Suppressor macrophage treated with lipopolysaccharide for 4 hours (primary cell): Measurements from ENCODE around the gene TCP11L1.
"Not testable (repeated sequence)": the region's sequence is repeated elsewhere in the genome, so short reads cannot be mapped to it uniquely, and the experiment has no call there.

Source experiments
- DNase-seq: peaks from one replicate; pipeline ENCODE4 v3.0.0-alpha.2; 2020

TCP11L1 gene

DNA sequence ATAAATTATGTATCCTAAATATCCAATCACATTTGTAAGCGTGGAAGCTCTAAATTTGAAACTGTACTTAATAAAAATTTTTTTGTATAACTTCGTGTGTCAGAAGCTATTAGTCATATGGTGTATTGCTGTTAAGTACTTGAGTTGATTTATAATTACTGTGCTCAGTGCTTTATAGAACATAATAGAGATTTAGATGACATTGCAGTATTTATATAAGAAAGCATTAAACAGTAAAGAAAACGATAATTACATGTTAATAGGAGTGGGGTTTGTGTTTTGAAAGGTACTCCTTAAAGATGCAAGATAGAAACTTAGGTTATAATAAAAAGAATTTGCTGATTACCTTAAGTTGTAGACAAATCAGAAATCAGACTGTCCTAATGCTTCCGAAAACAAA is 5.9 kb upstream of the TCP11L1 start:
- DNase-seq = no peak

DNA sequence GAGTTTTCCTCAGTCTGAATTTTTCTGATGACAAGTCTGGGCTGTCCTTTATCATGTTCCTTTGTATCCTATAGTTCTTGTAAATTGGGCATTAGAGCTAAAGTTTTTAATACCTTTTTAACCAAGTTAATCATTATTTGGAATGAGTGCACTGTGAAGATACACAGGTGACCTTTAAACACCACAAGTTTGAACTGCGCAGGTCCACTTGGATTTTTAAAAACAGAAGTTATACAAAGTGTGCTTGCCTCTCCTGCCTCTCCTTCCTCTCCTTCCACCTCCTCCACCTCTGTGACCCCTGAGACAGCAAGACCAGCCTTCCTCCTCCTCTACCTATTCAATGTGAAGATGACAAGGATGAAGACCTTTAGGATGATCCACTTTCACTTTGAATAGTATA is 4.4 kb upstream of the TCP11L1 start:
- no peak for DNase-seq

DNA sequence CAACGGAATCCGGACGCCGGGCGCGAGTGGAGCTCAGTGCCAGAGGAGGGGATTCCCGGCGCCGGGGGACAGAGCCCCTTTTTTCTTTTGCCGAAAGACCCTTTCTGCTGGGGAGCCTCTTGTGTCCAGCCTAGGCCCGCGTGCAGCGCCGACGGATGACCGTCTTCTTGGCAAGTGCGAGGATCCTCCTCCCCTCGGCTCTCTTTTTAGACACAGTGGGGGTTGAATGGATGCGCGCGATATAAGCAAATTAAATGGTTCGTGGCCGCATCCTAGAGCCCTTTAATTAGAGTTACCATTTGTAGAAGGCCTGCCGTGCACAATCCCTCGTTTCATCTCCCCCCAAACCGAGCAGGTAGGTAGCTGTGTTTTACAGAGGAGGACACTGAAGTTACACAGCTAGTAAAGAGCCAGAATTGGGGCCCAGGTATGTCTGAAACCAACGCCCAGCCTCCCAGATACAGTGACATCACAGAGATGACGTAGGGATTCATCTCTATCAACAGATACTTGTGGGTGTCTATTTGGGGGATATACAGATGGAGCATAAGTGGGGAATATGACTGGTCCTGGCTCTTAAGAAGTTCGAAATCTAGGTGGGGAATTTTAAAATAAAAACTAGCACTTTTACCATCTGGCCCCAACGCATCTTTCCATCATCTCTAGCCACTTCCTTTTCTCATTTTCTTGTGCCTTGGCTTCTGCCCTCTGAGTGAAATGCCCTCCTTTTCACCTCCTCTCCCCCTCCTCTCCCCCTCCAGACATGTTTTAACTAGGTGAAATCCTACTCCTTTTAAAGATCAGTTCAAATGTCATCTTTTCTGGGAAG is 875 bp downstream of the TCP11L1 start:
- no peak for DNase-seq

DNA sequence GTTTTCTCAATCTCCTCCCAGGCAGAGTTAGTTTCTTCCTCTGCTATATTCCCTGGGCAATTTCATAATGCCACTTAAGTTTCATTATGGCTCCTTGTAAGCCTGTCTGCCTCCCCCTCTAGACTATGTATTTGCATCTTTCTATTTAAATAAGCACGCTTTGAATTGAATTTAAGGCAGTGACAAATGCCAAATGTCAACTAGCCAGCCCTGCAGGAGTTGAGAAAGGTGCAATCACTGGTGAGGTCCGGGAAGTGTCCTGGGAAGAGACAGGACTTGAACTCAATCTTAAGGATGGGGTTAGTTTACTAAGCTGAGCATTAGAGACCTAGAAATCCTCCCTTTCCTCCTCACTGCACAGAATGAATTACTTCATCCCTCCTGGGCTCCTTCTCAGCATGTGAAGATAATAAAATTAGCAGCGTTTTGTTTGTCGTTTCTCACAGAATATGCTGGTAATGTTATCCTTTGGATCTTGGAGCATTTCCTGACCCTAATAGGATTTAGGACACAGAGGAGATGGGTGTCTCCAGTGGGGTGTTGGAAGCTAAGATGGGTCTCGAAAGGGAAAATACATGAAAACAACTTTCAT is 1.6 kb downstream of the TCP11L1 start:
- DNase-seq = peak; percentile 30

DNA sequence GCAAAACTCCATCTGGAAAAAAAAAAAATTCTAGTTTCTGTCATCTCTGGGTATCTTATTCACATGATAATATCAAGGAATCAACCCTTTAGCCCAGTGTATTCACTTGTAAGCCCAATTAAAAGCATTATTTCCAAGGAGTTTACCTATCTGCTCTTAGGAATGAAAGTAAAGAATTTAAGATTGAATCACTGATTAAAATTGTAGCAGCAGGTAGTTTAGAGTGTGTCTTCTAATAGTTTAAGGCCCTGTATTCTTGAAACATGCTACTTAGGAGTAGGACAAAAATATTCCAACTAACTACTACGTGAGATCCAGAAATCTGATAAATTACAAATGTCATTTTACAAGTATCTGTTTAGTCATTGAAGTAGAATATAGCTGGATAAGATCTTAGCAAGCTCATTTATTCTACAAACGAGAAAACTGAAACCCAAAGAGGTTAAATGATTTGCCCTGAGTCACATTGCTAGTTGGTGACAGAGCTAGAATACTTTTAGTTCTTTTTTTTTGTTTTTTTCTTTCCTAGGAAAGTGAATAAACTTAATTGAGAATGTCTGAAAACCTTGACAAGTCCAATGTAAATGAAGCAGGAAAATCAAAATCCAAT is 4.0 kb downstream of the TCP11L1 start:
- no peak for DNase-seq

DNA sequence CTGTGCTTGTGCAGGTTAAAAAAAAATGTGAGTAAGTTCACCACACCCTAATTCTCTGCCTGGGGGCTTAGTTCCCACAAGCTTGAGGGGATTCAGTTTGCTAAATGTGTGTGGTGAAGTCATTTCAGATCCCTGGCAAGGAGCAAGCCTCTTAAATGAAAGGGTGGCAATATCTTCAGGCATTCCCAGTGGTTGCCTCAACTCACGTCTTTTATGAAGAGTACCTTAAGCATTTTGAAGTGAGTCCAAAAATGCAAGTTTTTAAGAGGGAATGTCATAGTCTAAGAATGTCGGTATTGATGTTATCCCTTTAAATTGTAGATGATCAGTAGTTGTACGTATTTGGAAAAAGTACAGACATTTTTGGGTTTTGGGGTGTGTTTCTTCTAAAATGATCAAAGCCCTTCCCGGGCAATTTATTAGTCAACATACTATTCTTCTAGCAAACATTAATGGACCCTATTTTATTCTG is 4.9 kb downstream of the TCP11L1 start:
- no peak for DNase-seq

DNA sequence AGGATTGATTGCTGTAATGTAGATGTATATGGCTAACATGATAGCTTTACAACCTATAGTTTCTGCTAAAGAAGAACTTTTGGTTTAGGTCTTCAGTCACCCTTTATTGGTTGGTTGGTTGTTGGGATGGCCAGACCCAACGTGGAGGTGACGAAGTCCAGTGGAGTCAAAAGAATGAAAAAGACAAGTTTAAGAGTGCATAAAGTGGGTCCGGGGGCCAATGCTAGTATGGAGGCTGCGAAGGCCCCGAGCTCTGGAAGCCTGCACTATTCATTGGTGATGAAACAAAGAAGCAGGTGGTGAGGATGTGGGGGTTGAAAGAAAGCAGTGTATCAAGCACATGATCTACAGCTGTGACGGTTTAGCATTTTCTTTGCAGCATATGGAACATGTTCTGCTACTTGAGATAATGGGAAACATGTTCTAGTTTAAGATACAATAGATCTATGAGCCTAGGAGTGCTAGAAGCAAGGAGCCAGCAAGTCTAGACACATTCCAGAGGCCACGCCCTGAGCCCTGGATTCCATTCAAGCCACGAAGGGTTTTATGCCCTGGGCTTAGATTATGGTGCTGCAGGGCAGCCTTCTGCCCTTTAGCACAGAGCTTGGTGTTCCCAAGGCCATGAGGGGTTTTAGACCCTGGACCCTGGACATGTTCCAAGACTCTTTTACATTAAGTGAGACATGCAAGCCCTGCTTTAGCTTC is 6.3 kb downstream of the TCP11L1 start:
- no peak for DNase-seq

DNA sequence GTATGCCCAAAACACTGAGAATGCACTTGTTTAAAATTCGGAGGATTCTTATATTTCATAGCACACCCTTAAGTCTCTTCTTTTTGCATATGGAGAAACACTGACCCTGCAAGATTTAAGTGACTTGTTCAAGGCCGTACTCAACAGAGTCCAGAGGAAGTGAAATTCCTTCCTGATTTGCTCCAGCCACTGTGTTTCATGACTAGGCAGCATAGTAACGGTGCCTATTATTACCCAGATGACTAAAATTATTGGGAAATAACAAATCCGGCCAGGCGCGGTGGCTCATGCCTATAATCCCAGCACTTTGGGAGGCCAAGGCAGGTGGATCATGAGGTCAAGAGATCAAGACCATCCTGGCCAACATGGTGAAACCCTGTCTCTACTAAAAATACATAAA is 9.3 kb downstream of the TCP11L1 start:
- DNase-seq = peak; percentile 92

DNA sequence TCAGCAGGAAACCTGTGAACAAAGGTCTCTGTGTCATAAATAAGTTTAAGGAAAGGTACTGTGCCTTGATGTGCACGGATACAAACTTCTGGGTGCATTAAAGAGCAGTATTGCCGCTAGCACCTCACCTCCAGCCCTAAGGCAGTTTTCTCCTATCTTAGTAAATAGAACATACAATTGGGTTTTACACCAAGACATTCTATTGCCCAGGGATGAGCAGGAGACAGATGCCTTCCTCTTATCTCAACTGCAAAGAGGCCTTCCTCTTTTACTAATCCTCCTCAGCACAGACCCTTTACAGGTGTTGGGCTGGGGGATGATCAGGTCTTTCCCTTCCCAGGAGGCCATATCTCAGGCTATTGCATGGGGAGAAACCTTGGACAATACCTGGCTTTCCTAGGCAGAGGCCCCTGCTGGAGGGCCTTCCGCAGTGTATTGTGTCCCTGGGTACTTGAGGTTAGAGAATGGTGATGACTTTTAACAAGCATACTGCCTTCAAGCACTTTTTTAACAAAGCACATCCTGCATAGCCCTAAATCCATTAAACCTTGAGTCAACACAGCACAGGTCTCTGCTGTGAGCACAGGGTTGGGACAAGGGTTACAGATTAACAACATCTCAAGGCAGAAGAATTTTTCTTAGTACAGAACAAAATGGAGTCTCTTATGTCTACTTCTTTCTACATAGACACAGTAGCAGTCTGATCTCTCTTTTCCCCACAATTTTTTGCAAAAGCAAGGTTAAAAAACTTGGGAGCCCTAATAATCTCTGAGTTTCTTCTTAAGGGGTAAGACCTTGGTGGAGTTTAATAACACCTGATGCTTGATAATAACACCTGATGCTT is 10.4 kb downstream of the TCP11L1 start:
- DNase-seq = not testable (repeated sequence)

DNA sequence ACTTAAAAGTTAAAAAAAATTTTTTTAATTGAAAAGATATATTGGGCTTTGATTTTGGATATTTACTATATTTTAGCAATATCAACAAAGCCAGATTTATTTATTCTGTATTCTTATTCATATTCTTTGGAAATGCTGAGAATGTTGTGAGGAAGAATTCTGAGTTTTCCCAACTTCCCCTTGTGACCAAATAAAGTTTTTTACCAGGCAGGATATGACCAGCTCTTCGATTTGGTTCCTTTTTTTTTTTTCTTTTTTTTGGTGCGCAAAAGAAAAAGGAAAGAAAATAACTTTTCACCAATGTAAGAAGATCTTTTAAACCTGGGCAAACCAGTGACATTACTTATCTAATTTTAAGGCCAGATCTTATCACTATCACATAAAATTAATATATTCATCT is 12.9 kb downstream of the TCP11L1 start:
- peak; percentile 53 for DNase-seq

DNA sequence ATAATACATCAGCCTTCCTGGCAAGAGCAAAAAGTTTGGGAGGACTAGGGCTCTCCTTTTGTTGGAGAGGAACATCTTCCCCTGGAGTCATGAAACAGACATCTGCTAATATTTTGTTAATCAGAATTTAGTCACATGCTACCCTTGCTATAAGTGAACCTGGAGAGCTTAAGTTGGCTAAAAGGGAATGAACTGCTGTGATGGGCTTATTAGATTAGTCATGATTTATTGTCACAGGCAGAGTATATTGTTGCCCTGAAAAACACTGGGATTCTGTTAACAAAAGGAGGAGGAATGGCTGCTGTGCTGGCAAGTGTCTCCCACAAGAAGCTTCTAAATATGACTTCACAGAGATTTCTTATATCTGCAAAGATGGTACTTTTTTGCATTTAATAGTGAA is 16.0 kb downstream of the TCP11L1 start:
- no peak for DNase-seq

DNA sequence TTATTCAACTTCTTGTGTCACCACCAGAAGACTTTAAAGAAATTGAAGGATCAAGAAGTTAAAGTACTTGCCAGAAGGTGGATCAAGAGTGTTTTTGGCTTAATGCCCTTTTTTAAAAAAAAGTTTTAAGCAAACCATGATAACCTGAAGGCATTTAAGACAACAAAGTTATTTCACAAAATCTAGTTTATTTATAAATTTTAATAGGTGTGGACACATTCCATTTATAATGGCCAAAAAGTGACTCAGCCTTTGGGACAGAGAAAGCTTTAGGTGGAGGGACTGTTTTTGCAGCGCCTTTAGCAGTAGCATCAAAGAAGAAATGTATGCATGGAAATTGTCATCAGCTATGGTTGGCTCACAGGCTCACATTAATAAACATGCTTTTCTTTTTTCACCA is 17.9 kb downstream of the TCP11L1 start:
- DNase-seq = no peak

DNA sequence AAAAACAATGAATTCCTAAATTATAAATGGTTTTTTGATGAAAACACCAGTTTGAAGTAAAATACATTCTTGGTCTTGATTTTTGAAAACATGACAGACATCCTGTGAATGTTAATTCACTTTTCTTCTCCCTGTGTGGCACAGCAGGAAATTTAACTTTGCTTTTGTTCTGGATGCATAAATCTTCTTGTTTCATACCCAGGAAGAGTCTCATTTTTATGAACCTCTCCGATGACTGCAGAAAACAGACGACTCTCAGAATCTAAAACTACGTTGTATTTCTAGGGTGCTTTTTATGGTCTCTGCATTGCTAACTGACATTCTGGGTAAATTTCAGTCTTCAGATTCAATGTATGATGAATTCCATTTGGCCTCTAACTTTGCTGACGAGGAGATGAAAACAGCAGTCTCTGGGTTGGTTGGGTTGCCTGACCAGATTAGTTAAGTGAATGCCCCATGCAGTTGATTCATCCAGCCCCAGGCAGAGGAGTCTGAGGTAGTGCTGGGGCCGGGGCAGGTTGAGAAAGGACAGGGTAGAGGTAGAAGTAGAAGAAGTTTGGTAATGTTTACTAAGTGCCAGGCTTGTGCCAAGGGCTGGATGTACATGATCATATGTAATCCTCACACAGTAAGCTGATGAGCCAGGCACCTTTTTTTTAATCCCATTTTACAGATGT is 20.1 kb downstream of the TCP11L1 start:
- no peak for DNase-seq

DNA sequence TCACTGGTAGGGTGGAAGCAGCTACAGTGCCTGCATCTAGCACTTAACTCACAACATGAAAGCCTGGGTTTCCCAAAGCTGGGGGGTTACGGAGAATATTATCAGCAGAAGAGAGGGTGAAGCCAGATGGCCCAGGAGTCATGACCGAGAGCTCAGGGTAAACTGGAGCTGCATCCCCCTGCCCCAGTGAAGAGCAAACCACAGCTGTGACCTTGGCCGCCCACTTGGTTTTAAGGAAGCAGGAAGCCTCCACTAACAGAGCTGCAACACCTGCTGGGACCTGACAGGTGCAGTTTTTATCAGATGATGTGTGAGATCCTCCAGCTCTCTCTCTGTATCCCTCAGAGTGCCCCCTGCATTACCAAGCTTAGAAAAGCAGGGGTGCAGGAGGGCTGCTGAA is 20.9 kb downstream of the TCP11L1 start:
- no peak for DNase-seq

DNA sequence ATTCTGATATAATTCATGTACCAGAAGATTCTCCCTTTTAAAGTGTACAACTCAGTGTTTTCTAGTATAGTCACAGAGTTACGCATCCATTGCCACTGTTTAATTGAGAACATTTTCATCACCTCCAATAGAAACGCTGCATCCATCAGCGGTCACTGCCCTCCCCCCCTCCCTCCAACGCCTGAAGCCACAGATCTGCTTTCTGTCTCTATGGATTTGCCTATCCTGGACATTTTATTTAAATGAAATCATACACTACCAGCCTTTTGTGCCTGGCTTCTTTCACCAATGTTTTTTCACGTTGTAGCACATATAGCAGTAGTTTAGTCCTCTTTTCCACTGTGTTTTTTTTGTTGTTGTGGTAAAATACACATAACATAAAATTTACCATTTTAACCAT is 22.8 kb downstream of the TCP11L1 start:
- DNase-seq = no peak

DNA sequence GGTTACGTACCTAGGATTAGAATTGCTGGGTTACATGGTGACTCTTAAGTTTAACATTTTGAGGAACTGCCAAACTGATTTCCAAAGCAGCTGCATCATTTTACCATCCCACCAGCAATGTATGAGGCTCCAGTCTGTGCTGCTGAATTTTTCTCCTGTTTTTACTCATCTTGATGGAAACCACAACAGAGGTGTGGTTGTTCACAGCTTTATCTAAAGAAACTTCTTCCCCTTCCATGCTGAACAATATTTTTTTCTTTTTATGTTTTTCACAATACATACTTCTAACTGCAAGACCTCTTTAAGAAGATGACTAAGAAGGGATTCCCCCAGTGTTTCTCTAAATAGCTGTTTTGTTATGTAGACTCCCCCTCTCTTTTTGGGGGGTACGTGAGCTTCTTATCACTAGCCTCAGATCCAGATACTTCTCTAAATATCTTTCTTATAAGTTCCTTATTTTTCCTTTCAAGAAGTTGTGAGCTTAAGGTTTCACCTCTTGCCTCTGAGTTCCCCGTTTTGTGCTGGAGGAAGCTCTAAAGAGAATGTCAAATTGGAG is 24.0 kb downstream of the TCP11L1 start:
- DNase-seq = peak; percentile 63

DNA sequence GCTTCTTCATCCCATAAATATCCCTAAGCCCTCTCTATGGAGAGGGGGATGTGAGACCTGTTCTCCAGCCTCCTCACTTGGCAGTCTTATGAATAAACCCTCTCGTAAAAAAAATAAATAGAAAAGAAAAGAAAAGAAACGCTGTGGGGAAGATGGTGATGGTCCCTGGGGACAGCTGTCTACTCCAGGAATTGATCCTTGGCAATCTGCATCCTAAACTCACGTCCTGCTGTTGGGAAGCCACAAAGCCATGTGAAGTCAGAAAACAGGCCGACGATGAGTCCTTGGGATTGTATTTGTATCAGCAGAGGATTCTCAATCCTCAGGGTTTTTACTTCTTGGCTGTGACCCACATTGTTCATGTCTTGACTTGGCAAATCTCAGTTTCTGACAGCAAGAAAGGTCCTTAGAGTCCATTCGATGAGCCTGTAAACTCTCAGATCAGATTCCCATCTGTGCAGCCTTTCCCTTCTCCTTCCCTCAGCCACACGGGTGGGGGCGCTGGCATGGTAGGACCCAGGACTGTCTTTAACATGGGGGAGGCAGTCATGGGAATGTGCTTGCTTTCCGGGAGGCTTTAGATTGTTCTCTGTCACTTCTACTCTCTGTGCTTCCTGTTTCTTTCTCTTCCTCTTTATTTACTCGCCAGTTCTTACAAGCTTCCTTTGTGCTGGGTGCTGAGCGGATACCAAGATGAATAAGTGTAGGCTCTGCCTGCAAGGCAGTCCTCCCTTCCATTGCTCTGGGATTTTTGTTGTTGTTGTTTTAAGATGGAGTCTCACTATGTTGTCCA is 24.9 kb downstream of the TCP11L1 start:
- peak; percentile 60 for DNase-seq

DNA sequence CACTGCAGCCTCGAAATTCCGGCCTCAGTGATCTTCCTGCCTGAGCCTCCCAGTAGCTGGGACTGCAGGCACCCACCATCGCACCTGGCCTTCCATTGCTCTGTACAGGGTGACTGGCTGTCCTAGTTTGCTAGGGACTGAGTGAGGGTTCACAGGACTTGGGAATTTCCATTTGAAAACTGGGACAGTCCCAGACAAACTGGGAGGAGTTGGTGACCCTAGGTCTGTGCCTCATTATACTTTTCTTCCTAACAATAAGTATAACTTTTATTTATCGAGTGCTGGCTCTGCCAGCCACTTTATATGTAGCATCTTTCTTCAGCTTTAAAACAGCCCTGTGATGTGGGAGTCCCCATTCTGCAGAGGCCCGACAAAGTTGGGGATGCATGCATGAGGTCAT is 25.5 kb downstream of the TCP11L1 start:
- no peak for DNase-seq

DNA sequence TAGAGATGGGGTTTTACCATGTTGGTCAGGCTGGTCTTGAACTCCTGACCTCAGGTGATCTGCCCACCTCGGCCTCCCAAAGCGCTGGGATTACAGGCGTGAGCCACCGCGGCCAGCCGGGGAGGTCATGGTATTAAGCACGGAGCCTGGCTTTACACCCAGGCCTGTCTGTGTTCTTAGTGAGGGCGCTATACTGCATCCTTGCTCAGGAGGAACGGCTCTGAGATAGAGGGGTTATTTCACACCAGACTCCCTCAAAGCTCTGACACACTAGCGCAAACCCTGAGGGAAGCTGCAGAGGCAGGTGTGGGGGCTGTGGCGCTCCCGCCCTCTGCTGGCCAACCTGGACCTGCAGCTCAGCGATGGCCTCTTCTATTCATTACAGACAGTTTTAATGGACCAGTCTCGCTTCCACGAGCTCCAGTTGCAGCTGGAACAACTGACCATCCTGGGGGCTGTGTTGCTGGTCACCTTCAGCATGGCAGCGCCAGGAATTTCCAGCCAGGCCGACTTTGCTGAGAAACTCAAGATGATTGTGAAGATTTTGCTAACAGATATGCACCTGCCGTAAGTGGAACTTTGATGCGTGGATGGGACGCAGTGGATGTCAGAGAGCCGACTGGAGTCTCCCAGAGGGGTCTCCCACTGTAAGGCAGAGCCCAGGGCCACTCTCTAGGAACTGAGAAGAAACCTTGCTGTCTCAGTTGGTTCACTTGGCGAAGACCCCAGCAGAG is 26.2 kb downstream of the TCP11L1 start:
- DNase-seq = peak; percentile 67

DNA sequence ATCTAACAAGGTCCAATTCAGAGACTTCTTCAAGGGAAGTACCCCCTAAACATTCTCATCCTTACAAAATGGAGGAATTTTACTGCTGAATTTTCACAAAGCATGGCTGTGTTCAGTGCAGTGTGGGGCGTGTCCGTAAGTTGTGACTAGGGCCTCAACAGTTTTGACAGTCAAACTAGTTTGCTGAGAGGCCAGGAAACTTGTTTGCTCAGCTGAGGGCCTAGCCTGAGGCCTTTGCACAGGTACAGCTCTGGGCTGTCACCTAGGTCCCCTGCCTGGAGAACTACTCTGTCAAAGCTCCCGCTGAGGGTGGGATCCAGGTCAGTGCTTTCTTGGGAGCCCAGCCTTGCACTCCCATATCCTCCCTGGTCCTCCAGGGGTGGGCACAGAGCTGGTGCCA is 27.9 kb downstream of the TCP11L1 start:
- DNase-seq = no peak
